ENCODE measurements around the gene LRIG3.

LRIG3 gene

GRCh38 chr12:58832920-58833319 lies 87.4 kb downstream of the LRIG3 start:
- DNase-seq, result no peak
- no peaks in the 10 kb centered on the region for H3K27me3 ChIP-seq
- TF ChIP-seq CTCF (IDR thresholded peaks at IDR 0.05; ENCODE audit: low read depth, low read length), result no peak
- H3K9me3 ChIP-seq, result no peaks in the 10 kb centered on the region
- no peak overlapping the region for H3K4me3 ChIP-seq (ENCODE audit: low read depth, low read length)
- H3K4me1 ChIP-seq, result no peaks in the 10 kb centered on the region
- no peaks in the 10 kb centered on the region for H3K36me3 ChIP-seq
